GM23248 (cell line): ENCODE results near the gene NBEAL1.

Source experiments
- EZH2 ChIP-seq: fragments of 200-600 bp; sonication (generic); IDR thresholded peaks from 2 replicates; pipeline ENCODE4 v1.6.1; 2018; ENCODE audit warnings: antibody characterized with exemption, mild to moderate bottlenecking; ENCODE audit not compliant: insufficient read depth, poor library complexity, severe bottlenecking
- EZH2phosphoT487 ChIP-seq: fragments of 200-600 bp; sonication (generic); IDR thresholded peaks from 2 replicates; pipeline ENCODE4 v1.6.1; 2018; ENCODE audit warnings: antibody characterized with exemption, moderate library complexity, mild to moderate bottlenecking, low read depth; ENCODE audit not compliant: insufficient read depth

DNA sequence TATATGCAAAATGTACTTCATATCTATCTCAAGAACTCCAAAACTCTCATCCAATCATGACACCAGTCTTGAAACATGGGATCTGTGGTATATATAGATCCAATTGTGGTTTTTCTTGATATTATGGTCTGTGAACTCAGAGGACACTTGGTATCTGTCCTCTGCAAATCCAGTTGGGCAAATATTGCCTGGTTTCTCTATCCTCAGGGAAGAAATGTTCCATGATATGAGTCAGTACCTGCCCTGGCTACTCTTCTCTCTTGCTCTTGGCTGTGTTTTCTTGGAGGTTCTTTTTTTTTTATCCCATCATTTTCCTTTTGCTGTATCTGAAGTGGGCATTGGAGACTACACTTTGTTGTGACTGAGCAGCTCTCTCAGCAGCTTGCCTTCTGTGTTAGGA, 10.9 kb downstream of the NBEAL1 start:
- TF ChIP-seq EZH2phosphoT487 (no peak), EZH2 (no peak)
